ENCODE results near the gene CCDC136. TPM values are rescaled to one million over a fixed set of nuclear protein-coding genes. Genes with fewer than 3 reads are reported as not detected.

Gene CCDC136
- total RNA-seq, 1 donor from 2014 or later: 39.1 TPM

GRCh38 chr7:128790315-128791041 is 1.3 kb upstream of the CCDC136 start:
- H3K36me3 Mint-ChIP-seq: peaks cover 8% of the 10 kb centered on the region
- H3K9me3 Mint-ChIP-seq: peaks cover 5% of the 10 kb centered on the region
- H3K27me3 Mint-ChIP-seq (ENCODE audit: low read depth): peaks cover 38% of the 10 kb centered on the region
- no peak for TF ChIP-seq CTCF (IDR thresholded peaks at IDR 0.05; ENCODE audit: unreplicated experiment)
- peak overlapping the region; percentile 86 for H3K4me3 Mint-ChIP-seq
- no peak for DNase-seq (ENCODE audit: low spot score in 2 of 2, unreplicated experiment in 2 of 2)
- peak overlapping the region; percentile 68 for H3K27ac Mint-ChIP-seq
- peaks cover 11% of the 10 kb centered on the region for H3K4me1 Mint-ChIP-seq

DNA sequence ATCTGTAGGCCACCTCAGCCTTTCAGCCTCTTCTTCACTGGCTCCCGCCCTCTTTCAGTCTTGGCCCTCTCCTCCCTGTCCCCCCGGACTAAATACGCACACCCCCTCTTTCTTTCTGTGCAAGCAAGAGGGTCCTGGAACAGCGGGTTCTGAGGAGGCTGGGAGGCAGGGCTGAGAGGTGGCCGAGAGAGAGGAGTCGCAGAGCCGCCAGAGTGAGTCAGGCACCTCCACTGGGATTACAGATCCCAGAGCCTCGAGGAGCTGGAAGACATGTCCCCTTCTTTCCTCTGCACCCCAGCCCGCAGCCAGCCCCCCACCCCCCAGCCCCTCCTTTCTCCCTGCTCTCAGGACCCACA is 182 bp downstream of the CCDC136 start:
- peak overlapping the region; percentile 88 for H3K4me3 Mint-ChIP-seq
- TF ChIP-seq CTCF (IDR thresholded peaks at IDR 0.05; ENCODE audit: unreplicated experiment): no peak
- DNase-seq (ENCODE audit: low spot score in 2 of 2, unreplicated experiment in 2 of 2): no peak
- H3K27me3 Mint-ChIP-seq (ENCODE audit: low read depth): peaks cover 32% of the 10 kb centered on the region
- no peaks in the 10 kb centered on the region for H3K9me3 Mint-ChIP-seq
- no peak overlapping the region for H3K27ac Mint-ChIP-seq
- H3K36me3 Mint-ChIP-seq: peaks cover 13% of the 10 kb centered on the region
- peaks cover 11% of the 10 kb centered on the region for H3K4me1 Mint-ChIP-seq

GRCh38 chr7:128792471-128793180 is 858 bp downstream of the CCDC136 start:
- Mint-ChIP-seq H3K27ac (no peak overlapping the region), H3K4me3 (peak overlapping the region; percentile 88), H3K27me3 (ENCODE audit: low read depth) (peaks cover 28% of the 10 kb centered on the region), H3K36me3 (peaks cover 20% of the 10 kb centered on the region), H3K9me3 (no peaks in the 10 kb centered on the region), H3K4me1 (peaks cover 11% of the 10 kb centered on the region)
- TF ChIP-seq CTCF (IDR thresholded peaks at IDR 0.05; ENCODE audit: unreplicated experiment): no peak
- DNase-seq (ENCODE audit: low spot score in 2 of 2, unreplicated experiment in 2 of 2): no peak

DNA sequence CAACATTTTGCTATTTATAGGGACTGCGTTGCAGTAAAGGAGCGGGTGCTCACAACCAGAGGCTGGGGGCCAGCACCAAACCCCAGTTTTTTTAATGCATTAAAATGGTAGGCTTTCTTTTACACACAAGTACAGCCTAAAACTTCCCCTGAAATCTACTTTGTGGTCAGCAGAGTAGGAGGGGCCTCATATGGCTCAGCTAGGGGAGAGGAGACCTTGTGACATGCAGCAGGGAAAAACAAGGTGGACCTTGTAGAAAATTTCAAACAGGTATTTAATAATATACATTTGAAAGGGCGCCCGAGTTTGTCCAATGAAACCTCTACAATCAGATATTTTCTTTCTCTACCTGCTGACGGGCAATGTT is 1.4 kb downstream of the CCDC136 start:
- TF ChIP-seq CTCF (IDR thresholded peaks at IDR 0.05; ENCODE audit: unreplicated experiment): no peak
- no peak overlapping the region for H3K4me3 Mint-ChIP-seq
- peaks cover 20% of the 10 kb centered on the region for H3K36me3 Mint-ChIP-seq
- H3K9me3 Mint-ChIP-seq: no peaks in the 10 kb centered on the region
- H3K4me1 Mint-ChIP-seq: peaks cover 11% of the 10 kb centered on the region
- DNase-seq (ENCODE audit: low spot score in 2 of 2, unreplicated experiment in 2 of 2): no peak
- H3K27me3 Mint-ChIP-seq (ENCODE audit: low read depth): peaks cover 28% of the 10 kb centered on the region
- H3K27ac Mint-ChIP-seq: no peak overlapping the region

GRCh38 chr7:128794020-128794419 is 2.3 kb downstream of the CCDC136 start:
- Mint-ChIP-seq H3K27ac (no peak overlapping the region), H3K9me3 (no peaks in the 10 kb centered on the region), H3K27me3 (ENCODE audit: low read depth) (peaks cover 20% of the 10 kb centered on the region), H3K4me3 (no peak overlapping the region), H3K36me3 (peaks cover 20% of the 10 kb centered on the region), H3K4me1 (peaks cover 11% of the 10 kb centered on the region)
- DNase-seq (ENCODE audit: low spot score in 2 of 2, unreplicated experiment in 2 of 2): no peak
- no peak for TF ChIP-seq CTCF (IDR thresholded peaks at IDR 0.05; ENCODE audit: unreplicated experiment)
